Measurements from ENCODE around the gene GABBR2.
"Not testable (repeated sequence)": the region's sequence is repeated elsewhere in the genome, so short reads cannot be mapped to it uniquely, and the experiment has no call there.

GABBR2 gene

GRCh38 chr9:98686961-98687855, 21.5 kb downstream of the GABBR2 start:
- TF ChIP-seq ZNF274 (IDR thresholded peaks at IDR 0.05; ENCODE audit: low read depth, low read length) = no peak
- no peak overlapping the region for H3K4me3 ChIP-seq (ENCODE audit: low read length)

DNA sequence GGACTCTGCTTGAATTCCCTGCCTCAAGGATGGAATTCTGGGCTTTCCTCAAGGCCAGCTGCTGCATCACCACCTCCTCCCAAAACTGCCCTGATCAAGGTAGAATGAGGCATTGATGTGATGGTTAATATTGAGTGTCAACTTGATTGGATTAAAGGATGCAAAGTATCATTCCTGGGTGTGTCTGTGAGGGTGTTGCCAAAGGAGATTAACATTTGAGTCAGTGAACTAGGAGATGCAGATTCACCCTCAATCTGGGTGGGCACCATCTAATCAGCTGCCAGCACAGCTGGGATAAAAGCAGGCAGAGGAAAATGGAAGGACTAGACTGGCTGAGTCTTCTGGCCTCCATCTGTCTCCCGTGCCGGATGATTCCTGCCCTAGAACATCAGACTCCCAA, 23.9 kb downstream of the GABBR2 start:
- not testable (repeated sequence) for H3K4me3 ChIP-seq (ENCODE audit: low read length)

DNA sequence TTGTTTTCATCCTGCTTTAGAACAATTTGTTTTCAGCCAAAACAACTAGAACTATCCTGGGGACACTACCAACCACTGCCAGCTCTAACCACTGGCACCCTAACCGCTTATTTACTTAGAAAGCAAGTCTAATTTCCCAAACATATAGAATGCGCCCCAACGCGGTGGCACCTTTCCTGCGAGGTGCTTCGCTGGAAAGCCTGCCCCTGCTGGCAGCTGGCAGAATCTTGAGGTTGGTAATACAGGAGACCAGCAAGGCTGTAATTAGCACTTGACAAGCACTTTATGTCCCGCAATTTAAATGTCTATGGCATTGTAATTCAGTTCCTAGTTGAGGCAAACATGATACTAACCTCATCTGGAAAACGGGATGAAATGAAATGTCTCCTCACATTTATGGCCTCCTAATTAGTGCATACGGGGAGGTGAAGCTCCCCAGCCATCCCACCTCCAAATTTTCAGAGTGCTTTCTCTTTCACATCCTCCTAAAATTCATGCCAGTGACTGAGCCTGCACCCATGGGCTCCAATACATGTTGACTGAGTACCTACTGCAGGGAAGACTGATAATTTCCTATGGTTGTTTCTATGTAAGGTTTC, 30.4 kb downstream of the GABBR2 start:
- no peak overlapping the region for H3K4me3 ChIP-seq (ENCODE audit: low read length)
- no peak for TF ChIP-seq ZNF274 (IDR thresholded peaks at IDR 0.05; ENCODE audit: low read depth, low read length)

DNA sequence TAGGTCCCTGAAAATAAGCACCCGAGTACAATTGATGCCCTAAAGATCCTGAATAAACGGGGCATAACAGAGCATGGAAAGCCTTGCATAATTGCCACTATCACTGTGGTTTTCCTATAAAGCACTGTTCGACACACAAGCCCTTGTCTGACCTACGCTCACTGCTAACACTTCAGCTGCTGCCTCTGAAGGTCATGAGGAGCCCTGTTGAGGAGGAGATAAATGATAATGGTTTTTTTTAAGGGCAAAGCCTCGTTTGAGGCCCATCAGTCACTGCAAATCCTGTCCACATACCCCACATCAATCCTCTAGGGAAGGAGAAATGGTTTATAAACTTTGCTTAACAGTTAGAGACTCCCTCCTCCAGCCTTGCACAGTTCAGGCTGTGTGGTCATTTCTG, 35.1 kb downstream of the GABBR2 start:
- no peak for TF ChIP-seq ZNF274 (IDR thresholded peaks at IDR 0.05; ENCODE audit: low read depth, low read length)
- H3K4me3 ChIP-seq (ENCODE audit: low read length) = no peak overlapping the region

GRCh38 chr9:98667005-98667640, 41.6 kb downstream of the GABBR2 start:
- H3K4me3 ChIP-seq (ENCODE audit: low read length) = no peak overlapping the region
- no peak for TF ChIP-seq ZNF274 (IDR thresholded peaks at IDR 0.05; ENCODE audit: low read depth, low read length)

GRCh38 chr9:98665501-98665900, 43.2 kb downstream of the GABBR2 start:
- TF ChIP-seq ZNF274 (IDR thresholded peaks at IDR 0.05; ENCODE audit: low read depth, low read length) = no peak

GRCh38 chr9:98660541-98660940, 48.2 kb downstream of the GABBR2 start:
- no peak overlapping the region for H3K4me3 ChIP-seq (ENCODE audit: low read length)
- TF ChIP-seq ZNF274 (IDR thresholded peaks at IDR 0.05; ENCODE audit: low read depth, low read length) = no peak

More at GRCh38 chr9:98665501-98665900, 43.2 kb downstream of the GABBR2 start:
- H3K4me3 ChIP-seq (ENCODE audit: low read length) = no peak overlapping the region

DNA sequence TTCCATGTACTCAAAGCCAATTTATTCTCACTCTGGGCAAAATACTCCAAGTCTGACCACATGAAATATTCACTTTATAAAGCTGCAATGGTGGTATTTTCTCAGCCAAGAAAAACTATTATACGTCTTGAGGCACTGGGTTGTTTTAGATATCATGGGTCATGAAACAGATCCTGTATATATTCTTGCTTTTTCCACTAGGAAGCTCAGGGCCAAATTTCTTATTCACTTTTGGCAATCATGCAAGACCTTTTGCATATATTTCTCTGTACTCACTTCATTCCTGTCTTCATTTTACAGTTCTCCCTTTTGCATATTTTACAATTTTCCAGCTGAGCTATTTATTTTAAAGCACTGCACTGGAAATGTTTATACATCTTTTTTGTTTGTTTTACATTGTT, 49.8 kb downstream of the GABBR2 start:
- TF ChIP-seq ZNF274 (IDR thresholded peaks at IDR 0.05; ENCODE audit: low read depth, low read length) = no peak
- no peak overlapping the region for H3K4me3 ChIP-seq (ENCODE audit: low read length)

- TF ChIP-seq ZNF274 (IDR thresholded peaks at IDR 0.05; ENCODE audit: low read depth, low read length) = no peak
- H3K4me3 ChIP-seq (ENCODE audit: low read length) = no peak overlapping the region
Measured at GRCh38 chr9:98657897-98658296, 50.8 kb downstream of the GABBR2 start.

DNA sequence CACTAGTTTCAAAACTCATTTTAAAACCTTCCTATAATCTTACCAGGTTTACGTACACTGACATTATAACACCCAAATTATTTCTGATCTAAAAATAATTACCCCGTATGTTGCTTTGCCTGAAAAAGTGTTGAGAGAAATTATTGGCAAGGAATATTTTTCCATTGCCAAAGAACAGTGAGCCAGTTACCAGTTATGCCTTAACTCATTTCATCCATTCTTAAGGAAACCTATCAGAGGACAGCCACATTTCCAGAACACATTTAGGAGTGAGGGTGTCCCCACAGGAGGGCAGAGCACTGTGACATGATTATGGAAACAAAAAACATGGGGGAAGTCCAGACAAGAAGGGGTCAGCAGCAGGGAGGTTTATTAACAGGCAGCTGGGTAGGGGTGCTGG, 52.2 kb downstream of the GABBR2 start:
- H3K4me3 ChIP-seq (ENCODE audit: low read length) = no peak overlapping the region
- no peak for TF ChIP-seq ZNF274 (IDR thresholded peaks at IDR 0.05; ENCODE audit: low read depth, low read length)

DNA sequence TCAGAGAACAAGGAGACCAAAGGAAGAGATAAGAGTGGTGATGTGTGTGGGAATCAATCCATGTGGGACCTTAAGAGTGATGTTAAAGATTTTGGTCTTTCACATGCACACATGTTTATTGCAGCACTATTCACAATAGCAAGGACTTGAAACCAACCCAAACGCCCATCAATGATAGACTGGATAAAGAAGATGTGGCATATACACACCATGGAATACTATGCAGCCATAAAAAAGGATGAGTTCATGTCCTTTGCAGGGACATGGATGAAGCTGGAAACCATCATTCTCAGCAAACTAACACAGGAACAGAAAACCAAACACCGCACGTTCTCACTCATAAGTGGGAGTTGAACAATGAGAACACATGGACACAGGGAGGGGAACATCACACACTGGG, 53.3 kb downstream of the GABBR2 start:
- H3K4me3 ChIP-seq (ENCODE audit: low read length) = not testable (repeated sequence)

GRCh38 chr9:98654247-98654646, 54.5 kb downstream of the GABBR2 start:
- no peak for TF ChIP-seq ZNF274 (IDR thresholded peaks at IDR 0.05; ENCODE audit: low read depth, low read length)

DNA sequence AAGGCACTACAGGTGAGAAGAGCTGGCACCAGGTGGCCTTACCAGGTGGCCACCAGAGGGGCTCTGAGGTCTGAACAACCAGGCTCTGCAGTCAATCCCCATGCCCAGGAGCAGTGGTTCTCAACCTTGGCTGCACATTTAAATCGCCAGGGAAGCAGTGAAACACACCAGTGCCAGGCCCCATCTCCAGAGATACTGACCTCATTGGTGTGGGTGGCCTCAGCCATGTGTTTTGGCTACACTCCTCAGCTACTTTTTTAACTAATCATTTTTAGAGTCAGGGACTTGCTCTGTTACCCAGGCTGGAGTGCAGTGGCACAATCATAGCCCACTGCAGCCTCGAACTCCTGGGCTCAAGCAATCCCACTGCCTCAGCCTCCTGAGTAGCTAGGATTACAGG, 56.0 kb downstream of the GABBR2 start:
- TF ChIP-seq ZNF274 (IDR thresholded peaks at IDR 0.05; ENCODE audit: low read depth, low read length) = no peak
- H3K4me3 ChIP-seq (ENCODE audit: low read length) = no peak overlapping the region

More at GRCh38 chr9:98654247-98654646, 54.5 kb downstream of the GABBR2 start:
- H3K4me3 ChIP-seq (ENCODE audit: low read length) = no peak overlapping the region

- TF ChIP-seq ZNF274 (IDR thresholded peaks at IDR 0.05; ENCODE audit: low read depth, low read length) = no peak
- H3K4me3 ChIP-seq (ENCODE audit: low read length) = no peak overlapping the region
Measured at GRCh38 chr9:98652302-98652701, 56.4 kb downstream of the GABBR2 start.

DNA sequence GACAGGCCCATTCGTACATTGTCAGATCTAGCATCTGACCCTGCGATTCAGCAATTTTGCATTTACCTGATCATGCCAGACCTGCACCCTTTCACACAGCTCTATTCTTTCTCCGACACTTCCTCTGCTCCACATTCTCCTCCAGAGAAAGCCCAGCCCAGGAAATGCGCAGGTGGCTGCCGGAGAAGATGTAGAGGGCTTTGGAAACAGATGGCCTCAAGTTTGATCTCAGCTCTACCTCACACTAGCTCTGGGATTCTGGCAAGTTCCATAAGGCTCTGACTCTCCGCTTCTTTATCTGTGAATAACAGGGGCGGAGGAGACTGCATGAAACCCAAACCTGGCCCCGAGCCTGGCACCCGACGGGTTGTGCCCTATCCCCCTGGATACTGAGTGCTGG, 61.5 kb downstream of the GABBR2 start:
- no peak for TF ChIP-seq ZNF274 (IDR thresholded peaks at IDR 0.05; ENCODE audit: low read depth, low read length)

More for the DNA sequence above, 61.5 kb downstream of the GABBR2 start:
- no peak overlapping the region for H3K4me3 ChIP-seq (ENCODE audit: low read length)
